22Rv1 (cell line): ENCODE data around the gene PDZD4.

ENCODE experiments used
- ZFX ChIP-seq: fragments of 450-650 bp; IDR thresholded peaks from 2 replicates; pipeline ENCODE4 v1.6.1; 2017; ENCODE audit warnings: antibody characterized with exemption, borderline replicate concordance
- TF ChIP-seq, protein P1 (sequence below): fragments of 450-650 bp; IDR thresholded peaks from 2 replicates; pipeline ENCODE4 v1.5.1; 2017; ENCODE audit warnings: mild to moderate bottlenecking

- TF ChIP-seq, protein P1, sequence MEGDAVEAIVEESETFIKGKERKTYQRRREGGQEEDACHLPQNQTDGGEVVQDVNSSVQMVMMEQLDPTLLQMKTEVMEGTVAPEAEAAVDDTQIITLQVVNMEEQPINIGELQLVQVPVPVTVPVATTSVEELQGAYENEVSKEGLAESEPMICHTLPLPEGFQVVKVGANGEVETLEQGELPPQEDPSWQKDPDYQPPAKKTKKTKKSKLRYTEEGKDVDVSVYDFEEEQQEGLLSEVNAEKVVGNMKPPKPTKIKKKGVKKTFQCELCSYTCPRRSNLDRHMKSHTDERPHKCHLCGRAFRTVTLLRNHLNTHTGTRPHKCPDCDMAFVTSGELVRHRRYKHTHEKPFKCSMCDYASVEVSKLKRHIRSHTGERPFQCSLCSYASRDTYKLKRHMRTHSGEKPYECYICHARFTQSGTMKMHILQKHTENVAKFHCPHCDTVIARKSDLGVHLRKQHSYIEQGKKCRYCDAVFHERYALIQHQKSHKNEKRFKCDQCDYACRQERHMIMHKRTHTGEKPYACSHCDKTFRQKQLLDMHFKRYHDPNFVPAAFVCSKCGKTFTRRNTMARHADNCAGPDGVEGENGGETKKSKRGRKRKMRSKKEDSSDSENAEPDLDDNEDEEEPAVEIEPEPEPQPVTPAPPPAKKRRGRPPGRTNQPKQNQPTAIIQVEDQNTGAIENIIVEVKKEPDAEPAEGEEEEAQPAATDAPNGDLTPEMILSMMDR: peak; percentile 38
- no peak for TF ChIP-seq ZFX
These were observed 51.7 kb downstream of the PDZD4 start for GRCh38 chrX:153778684-153779101.
